ENCODE measurements around the gene MAP2. TPM values are rescaled to one million over a fixed set of nuclear protein-coding genes. Genes with fewer than 3 reads are reported as not detected.
A peak's percentile ranks its signal among the peaks of the same experiment; 100 is the strongest.
"Not testable (repeated sequence)": the region's sequence is repeated elsewhere in the genome, so short reads cannot be mapped to it uniquely, and the experiment has no call there.

MAP2 gene
- total RNA-seq, 1 experiment from 2014 or later, result 0.23 TPM

DNA sequence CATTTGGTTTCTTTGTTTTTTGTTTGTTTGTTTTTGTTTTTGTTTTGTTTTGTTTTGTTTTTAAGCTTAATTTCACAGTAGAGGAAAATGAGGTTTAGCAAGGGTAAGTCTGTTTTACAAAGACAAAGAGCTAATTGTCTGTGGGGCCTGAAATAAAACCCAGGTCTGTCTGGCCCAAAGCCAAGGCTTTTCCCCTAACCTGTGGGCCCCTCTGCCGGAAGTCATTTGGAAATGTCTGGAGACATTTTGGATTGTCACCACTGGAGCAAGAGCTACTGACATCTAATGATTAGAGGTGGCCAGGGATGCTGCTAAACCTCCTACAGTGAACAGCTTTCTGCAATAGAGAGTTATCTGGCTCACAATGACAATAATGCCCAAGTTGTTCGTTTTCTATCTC lies 167.2 kb downstream of the MAP2 start:
- no peak for DNase-seq (ENCODE audit: low read depth)

DNA sequence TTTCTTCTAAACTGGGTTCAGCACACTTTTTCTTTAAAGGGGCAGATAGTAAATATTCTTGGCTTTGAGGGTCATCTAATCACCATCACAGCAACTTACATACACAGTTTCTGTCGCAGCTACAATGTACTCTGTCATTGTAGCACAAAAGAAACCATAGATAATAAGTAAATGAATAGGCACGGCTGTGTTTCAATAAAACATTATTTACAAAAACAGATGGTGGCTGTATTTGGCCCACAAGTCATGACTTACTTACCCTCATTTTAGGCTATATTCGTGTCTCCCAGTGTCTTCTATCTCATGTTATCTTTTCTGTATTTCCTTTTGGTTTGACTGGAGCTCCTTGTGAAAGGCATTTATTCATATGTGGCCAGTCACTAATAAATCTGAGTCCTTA lies 168.3 kb downstream of the MAP2 start:
- DNase-seq (ENCODE audit: low read depth), result no peak

DNA sequence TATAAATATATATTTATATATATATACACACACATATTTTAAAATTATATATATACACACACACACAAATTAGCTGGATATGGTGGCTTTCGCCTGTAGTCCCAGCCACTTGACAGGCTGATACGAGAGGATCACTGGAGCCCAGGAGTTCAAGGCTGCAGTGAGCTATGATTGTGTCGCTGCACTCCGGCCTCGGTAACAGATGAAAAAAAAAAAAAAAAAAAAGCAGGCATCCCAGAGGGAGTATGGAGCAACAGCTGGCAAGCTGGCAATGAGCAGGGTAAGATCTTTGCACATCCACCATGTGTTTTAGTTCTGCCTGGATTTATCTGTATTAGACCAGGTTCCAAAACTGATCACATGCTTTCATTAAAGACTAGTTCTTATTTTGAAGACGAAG lies 170.1 kb downstream of the MAP2 start:
- no peak for DNase-seq (ENCODE audit: low read depth)

DNA sequence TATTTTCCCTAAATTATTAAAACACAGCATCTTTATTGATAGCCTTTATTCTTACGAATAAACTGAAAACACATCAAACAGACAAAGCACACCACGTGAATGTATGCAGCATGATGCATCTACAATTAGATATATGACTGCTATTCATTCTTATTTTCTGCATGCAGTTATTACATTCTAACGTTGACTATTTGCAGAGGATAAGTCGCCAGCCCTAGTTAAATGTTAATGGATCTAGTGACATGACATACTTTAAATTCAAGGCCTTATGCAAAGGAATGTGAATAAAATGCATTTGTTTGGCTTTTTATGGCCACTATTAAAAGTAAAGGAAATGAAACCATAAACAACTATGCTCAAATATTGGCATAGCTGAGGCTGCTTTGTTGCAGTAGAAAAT lies 172.4 kb downstream of the MAP2 start:
- DNase-seq (ENCODE audit: low read depth), result no peak

DNA sequence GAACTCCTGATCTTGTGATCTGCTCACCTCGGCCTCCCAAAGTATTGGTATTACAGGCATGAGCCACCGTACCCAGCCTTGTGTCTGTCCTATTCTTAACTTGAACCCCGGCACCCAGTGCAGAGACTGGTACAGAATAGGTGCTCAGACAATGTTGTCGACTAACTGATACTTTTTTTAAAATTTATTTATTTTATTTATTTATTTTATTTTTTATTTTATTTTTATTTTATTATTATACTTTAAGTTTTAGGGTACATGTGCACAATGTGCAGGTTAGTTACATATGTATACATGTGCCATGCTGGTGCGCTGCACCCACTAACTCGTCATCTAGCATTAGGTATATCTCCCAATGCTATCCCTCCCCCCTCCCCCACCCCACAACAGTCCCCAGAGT lies 174.4 kb downstream of the MAP2 start:
- DNase-seq (ENCODE audit: low read depth), result not testable (repeated sequence)

DNA sequence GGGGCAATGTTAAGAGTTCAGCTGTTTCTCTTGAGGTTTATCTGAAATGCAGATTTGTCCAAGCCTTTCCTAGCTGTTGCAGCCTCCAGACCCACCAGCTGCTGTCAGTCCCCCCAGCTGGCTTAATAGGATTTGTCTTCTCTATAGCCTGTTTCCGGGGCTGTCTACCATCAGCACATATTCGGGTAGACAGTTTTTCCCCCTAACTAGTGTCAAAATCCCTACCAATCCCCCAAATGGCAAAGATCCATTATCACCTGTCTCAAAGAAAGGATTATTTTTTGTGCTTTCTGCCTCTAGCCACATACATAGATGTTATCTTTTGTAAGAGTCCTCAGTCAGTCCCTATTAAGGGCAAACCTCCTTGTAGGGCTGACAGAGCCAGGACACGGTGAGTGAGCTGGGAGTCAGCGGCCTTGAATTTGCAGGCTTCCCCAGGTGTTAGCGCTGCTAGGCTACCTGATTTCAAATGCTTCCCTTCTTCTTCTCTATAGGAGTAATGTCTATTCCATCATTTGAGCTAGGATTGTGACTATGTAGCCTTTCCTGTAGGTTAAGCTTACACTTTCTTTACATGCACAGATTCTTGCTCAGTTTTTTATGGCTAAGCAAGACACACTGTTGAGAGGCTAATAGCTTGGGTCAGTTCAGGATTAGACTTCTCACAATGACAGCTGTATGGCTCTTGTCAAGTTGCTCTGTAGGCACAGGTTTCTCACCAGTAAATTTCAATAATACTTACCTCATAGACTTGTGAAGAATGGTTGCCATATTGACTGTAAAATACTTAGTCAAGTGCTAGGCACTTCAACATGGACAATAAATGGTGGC lies 176.7 kb downstream of the MAP2 start:
- DNase-seq (ENCODE audit: low read depth), result no peak

DNA sequence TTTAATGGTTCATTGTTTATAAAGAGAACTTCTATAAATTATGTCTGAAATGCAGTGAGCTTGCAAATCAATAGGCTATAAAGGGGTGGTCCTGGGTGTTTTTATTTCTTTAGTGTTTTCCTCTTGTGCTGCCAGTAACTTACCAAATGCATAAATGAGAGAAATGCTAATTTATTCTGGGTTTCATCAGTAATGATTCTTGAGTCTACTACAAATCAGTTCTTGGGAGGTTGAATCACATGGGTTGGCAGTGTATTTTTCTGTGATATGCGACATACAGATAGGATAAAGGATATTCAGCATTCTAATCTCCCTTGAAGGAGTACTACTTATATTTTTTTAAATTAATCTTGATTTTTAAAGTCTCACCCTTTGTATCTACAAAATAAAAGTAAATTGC lies 177.7 kb downstream of the MAP2 start:
- DNase-seq (ENCODE audit: low read depth), result no peak

DNA sequence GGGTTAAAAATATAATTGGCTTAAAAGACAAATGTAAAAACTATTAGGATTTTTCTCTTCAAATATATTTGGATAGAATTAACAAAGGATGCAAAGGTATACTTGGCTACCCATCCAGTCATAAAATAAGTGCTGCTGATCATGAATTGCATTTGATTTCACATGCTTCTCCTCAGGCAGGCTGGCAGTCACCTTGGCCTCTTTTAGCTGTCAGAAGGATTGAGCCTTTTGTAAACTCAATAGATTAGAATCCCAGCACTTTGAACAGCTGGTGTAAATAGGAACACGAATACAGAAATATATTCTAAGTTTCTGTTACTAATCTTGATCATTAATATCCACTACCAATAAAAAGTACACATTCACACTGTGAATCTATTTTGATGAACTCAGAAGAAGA lies 178.4 kb downstream of the MAP2 start:
- DNase-seq (ENCODE audit: low read depth), result no peak

DNA sequence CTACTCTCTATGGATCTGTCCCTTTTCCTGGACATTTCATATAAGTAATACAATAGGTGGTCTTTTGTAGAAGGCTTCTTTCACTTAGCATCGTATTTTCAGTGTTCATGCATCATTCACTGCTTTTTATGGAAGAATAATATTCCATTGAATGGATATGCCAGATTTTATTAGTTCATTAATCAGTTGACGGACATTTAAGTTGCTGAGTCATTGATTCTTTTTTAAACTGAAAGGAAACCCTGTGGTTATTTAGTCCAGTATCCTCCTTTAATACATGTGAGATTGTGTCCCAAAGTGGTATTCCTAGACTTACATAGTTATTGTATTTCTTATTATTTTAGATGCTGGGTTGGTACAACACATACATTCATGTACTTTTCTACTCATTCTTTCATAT lies 185.7 kb downstream of the MAP2 start:
- no peak for DNase-seq (ENCODE audit: low read depth)

DNA sequence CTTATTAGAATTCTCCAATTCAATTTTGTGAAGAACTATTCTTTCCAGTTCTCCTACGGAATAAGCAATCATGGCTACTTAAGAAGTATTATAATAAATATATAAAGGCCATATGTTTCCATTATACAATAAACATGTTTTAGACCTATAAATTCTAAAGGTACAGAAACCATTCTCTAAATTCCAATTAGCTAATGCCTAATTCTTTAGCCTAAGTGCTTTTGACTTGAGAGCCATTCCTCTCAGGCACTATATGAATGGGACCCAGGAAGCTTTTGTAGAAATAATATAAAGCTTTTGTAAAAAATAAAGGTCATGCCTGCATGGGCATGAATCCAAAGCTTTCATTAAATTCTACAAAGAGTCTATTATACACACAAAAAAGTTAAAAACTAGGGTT lies 186.8 kb downstream of the MAP2 start:
- no peak for DNase-seq (ENCODE audit: low read depth)

DNA sequence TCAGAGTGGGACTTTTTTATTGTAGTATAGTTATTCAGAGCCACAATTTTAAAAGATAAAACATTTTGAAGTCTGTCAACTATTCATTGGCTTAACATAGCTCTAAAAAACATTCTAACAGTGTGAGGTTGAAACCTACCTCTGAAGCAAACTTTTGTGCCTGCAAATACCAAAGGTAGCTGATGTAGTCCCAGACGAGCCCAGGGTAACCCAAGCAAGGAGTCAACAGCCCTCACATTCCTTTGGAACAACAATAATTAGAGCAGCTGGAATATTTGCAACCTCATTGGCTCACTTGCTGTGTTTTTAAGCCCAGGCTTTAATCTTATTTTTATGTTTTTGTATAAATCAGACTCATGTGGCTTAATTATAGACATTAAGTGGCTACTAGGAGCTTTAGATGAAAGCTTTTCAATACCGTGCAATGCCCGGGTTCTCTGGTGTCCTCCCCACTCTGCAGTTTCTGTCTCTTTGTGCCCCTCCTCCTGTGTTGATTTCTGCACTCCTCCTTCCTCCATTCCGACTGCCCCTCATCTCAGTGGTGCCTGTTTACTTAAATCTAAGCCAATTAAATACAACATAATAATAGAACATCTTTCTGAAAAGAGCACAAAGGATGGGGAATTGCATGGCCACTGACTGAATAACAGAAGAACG lies 189.9 kb downstream of the MAP2 start:
- DNase-seq (ENCODE audit: low read depth), result no peak

DNA sequence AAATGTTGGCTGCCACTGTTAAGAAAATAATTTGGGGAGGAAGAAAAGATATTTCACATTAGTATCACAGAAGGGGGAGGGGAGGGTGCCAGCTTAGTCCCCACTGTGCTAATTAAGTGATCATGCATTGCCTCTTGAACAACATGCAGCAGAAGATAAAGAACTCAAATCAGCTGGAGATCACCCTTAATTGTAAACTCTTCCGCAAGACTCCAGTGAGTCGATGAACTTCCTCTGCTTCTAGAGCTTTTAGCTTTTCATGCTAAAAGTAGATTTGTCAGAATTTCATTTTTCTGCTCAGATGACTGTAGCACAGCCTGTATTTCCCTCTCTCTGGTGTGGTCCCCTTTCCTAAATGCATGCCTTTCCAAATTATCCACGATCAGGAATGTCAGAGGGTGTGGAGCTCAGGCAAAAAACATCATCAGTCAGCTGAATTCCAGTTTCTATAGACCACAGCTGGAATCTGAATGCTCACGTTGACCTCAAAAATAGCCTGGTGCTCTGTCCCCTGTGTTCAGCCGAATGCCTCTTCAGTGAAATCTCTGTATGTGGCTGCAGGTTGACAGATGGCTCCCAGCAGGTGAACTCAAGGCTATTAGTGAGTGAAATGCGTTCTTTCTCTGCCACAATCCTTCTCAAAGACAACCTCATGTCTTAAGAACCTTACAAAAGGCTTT lies 191.0 kb downstream of the MAP2 start:
- DNase-seq (ENCODE audit: low read depth), result no peak

DNA sequence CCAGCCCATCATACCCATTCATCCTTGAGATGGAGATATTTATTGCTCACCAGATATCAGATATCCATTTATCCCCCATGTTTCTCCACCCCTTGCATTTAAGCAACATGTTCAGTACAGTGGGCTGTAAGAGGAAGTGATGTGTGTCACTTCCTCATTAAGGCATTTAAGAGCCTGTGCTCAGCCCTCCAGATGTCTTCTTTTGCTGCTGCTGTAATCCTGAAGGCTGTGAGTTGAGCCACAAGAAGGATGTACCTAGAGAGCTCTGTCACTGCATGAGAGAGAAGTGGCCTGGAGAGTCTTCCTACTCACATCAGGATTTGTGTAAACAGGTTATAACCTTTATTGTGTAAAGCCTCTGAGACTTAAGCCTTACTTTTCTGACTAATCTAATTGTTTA lies 195.9 kb downstream of the MAP2 start:
- no peak for DNase-seq (ENCODE audit: low read depth)

DNA sequence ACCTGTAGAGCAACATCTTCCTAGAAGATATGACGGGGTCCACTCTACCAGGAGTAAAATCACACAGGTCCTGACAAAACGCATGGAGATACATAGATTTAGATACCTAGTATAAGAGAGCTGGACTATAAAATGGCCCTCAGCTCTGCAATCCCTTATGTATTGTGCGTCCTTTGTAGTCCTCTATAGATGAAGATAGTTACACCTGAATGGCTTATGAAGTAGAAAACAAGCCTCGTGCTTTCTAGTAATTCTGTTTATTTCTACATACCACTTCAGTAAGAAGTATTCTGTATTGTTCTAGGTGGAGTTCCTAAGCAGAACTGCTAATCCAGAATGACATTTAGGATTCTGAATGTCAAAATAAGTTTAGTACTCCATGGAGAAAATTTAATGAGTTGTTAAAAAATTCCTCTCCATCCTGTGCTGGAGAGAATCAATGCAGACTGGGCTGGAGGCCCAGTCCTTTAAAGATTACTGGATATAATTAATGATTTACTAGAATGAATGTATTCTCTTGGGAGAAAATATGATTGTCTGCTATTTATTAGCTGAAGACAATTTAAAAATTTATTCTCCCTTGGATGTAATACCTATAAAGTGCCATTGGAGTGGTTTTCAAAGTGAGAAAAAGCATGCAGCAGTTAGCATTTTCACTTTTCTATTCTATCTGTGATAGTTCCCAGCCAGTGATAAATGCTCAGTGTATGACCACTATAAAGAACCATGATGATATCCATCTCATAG lies 200.5 kb downstream of the MAP2 start:
- no peak for DNase-seq (ENCODE audit: low read depth)

DNA sequence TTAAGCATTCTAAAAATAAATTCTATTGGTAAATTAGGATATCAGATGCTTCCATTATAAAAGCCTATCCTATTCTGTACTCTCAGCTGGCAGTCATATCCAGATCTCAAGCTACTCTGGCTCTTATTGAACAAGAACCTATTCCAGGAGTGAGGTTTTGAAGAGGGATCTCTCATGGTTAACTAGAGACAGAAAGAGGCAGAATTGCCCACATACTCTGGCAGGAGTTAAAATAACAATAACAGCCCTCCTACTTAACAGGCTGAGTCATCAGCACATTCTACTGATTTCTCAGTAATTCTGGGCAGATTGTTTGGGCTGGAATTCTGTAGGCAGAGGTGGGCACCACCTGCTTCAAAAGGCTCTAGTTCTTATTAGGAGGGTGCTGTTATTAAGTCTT lies 205.8 kb downstream of the MAP2 start:
- DNase-seq (ENCODE audit: low read depth), result peak; percentile 65

DNA sequence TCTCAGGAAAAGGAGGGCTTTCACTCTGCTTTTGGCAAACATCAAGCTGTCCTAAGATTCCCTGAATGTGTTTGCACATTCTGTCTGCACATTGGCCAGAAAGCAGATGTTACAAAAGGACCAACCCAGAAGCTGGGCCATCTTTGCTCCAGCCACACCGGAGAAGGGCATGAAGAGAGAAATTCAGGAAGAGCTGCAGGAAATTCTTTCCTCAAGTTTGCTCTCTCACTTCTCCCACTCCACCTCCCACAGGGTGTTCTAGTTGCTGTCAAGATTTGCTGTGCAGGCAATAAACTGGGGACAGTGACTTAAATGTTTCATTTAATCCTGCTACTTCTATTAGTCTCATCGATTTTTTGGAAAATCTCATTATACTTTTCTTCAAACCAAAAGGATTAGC lies 210.1 kb downstream of the MAP2 start:
- DNase-seq (ENCODE audit: low read depth), result no peak

DNA sequence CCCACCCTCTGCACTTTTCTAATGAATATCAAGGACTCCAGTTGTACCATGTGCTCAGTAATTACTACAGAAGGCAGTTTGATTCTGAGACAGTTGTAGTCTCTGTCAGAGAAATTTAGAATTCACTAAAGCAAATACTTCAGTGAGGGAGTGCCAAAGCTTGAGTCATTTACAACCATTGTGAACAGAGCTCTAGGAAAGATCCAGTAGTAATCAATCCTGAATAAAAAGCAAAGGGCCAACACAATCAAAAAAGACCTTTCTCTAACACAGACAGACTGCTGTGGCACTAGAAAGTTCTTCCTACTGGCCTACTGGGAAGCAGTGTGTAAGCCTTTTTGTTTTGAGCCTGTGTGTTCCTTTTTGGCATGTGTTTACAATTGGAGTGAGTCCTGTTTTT lies 212.2 kb downstream of the MAP2 start:
- no peak for DNase-seq (ENCODE audit: low read depth)

DNA sequence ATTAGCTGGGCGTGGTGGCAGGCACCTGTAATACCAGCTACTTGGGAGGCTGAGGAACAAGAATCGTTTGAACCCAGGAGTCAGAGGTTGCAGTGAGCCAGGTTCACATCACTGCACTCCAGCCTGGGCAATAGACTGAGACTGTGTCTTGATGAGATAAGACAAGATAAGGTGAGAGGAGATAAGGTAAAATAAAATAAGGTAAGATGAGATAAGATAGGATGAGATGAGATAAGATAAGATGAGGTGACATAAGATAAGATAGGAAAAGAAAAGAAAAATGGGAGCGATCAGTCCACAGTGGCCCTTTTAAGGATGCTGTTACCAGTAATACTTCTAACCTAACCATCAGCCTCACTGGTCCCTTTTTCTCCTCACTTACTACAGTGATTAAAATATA lies 213.4 kb downstream of the MAP2 start:
- no peak for DNase-seq (ENCODE audit: low read depth)

DNA sequence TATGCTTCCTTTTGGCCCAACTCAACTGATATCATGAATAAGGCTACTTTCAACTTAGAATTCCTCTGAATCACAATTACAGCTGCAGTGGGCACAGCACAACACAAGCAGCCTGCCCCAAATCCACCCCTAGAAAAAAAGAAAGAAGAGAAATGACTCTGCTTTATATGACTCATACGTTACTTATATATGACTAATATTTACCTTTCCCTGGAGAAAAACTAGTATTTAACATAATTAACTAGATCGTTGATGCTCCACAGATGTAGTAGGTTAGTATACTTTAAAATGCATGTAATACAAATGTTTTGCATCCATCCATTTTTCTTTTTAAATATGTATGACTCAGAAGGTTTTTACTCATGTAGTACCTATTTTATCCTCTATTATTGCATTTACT lies 214.5 kb downstream of the MAP2 start:
- DNase-seq (ENCODE audit: low read depth), result peak; percentile 56

DNA sequence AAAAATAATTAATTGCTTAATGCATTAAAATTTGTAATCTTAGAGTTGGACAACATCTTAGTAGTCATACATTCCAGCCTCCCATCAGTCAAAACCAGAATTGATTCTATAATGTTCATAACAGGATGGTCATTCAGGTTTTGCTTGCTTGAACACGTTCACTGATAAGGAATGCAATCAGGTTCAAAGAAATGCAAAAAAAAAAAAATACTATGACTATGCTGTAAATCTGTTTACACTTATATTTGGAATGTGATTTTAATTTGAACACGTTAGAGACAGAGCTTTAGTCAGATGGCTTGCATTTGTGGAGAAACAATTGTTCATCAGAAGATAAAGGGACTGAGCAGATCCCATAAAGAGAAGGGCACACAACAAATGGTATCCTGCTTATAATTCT lies 216.5 kb downstream of the MAP2 start:
- no peak for DNase-seq (ENCODE audit: low read depth)

DNA sequence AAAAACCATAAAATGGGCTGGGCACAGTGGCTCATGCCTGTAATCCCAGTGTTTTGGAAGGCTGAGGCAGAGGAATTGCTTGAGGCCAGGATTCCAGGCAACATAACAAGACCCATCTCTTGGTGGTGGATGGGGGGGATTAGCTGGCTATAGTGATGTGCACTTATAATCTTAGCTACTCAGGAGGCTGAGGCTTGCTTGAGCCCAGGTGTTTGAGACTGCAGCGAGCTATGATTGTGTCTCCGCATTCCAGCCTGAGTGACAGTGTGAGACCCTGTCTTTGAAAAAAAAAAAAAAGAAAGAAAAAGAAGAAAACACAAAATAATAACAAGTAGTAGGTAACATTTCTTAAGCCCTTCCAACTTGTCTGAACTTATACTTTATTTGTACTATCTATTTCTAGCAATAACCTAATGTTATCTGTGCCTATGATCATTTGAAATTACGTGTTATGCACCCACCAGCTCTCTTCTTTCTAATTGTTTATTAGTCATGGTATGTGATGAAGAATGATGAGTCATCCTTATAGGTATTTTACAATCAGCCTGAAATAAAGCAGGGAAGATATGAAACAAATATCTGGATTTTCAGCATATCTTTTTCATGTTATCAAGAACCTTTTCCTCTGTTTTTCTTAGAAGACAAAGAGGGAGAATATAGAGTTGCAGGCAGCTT lies 218.4 kb downstream of the MAP2 start:
- DNase-seq (ENCODE audit: low read depth), result no peak

DNA sequence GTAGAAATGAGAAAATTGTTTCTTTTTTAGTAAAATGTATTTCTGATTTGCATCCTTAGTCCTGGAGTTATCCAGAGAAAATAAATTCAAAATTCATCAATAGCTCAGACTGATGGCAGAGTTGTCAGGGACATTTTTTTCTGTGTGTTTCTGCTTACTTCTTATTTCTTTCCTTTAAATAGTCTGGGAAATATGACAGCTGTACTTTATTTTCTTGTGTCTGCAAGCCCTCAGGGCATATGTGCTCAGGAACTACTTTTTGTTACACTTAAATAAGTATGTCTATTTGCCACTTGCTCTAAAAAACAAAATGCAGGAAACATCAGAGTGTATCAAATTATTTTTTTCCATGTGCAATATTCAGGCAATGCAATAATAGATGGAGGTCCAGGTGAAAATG lies 221.0 kb downstream of the MAP2 start:
- DNase-seq (ENCODE audit: low read depth), result no peak

All from LHCN-M2 (cell line).